HUES48 (cell line): ENCODE data around the gene DAZ1.
"Not testable (repeated sequence)": the region's sequence is repeated elsewhere in the genome, so short reads cannot be mapped to it uniquely, and the experiment has no call there.

Experiments
- H3K27ac ChIP-seq: one replicate; pipeline ENCODE4 v1.7.0; 2013; ENCODE audit warnings: low read depth, low read length, inconsistent platforms
- H3K27me3 ChIP-seq: 2 replicates; pipeline ENCODE4 v1.6.1; 2013; ENCODE audit warnings: mild to moderate bottlenecking, low read length; ENCODE audit not compliant: control insufficient read depth, insufficient read depth
- H3K36me3 ChIP-seq: 2 replicates; pipeline ENCODE4 v1.6.1; 2013; ENCODE audit warnings: low read length; ENCODE audit not compliant: control insufficient read depth, insufficient read depth
- H3K4me1 ChIP-seq: 2 replicates; pipeline ENCODE4 v1.6.1; 2013; ENCODE audit warnings: mild to moderate bottlenecking, low read length; ENCODE audit not compliant: control insufficient read depth, insufficient read depth
- H3K4me3 ChIP-seq: 2 replicates; pipeline ENCODE4 v1.5.1; 2013; ENCODE audit warnings: mild to moderate bottlenecking, low read depth, low read length
- H3K9ac ChIP-seq: 2 replicates; pipeline ENCODE4 v1.6.1; 2013; ENCODE audit warnings: mild to moderate bottlenecking, low read depth, low read length, moderate library complexity
- H3K9me3 ChIP-seq: 2 replicates; pipeline ENCODE4 v1.6.1; 2013; ENCODE audit warnings: low read length; ENCODE audit not compliant: control insufficient read depth, insufficient read depth

DAZ1 gene

GRCh38 chrY:23198908-23199307 lies at the start of gene DAZ1:
Gene DAZ1, minus strand, starts transcription at chrY:23199008. Its CDS starts 208 bp downstream, at chrY:23198800.
- not testable (repeated sequence) for H3K36me3 ChIP-seq, H3K4me1 ChIP-seq, H3K27me3 ChIP-seq

GRCh38 chrY:23219233-23219632 lies 20.4 kb upstream of the DAZ1 start, which contains the start of gene DAZ2:
Gene DAZ2, plus strand, starts transcription at chrY:23219533. Its CDS starts 208 bp downstream, at chrY:23219741.
- H3K36me3 ChIP-seq, H3K9me3 ChIP-seq, H3K4me3 ChIP-seq, H3K27me3 ChIP-seq, H3K9ac ChIP-seq, H3K4me1 ChIP-seq, H3K27ac ChIP-seq: not testable (repeated sequence)

More at GRCh38 chrY:23198908-23199307, at the start of gene DAZ1:
- not testable (repeated sequence) for H3K9ac ChIP-seq, H3K4me3 ChIP-seq, H3K9me3 ChIP-seq, H3K27ac ChIP-seq

- H3K36me3 ChIP-seq, H3K9me3 ChIP-seq, H3K27me3 ChIP-seq, H3K9ac ChIP-seq, H3K4me1 ChIP-seq, H3K4me3 ChIP-seq, H3K27ac ChIP-seq: not testable (repeated sequence)
Observed at GRCh38 chrY:23210681-23211080, 11.9 kb upstream of the DAZ1 start.

GRCh38 chrY:23209802-23210495 lies 11.1 kb upstream of the DAZ1 start:
- not testable (repeated sequence) for H3K9ac ChIP-seq, H3K27ac ChIP-seq

GRCh38 chrY:23207455-23207854 lies 8.6 kb upstream of the DAZ1 start:
- not testable (repeated sequence) for H3K27ac ChIP-seq, H3K9ac ChIP-seq, H3K27me3 ChIP-seq, H3K4me3 ChIP-seq, H3K4me1 ChIP-seq, H3K36me3 ChIP-seq, H3K9me3 ChIP-seq

More at GRCh38 chrY:23209802-23210495, 11.1 kb upstream of the DAZ1 start:
- not testable (repeated sequence) for H3K36me3 ChIP-seq, H3K27me3 ChIP-seq, H3K4me1 ChIP-seq, H3K4me3 ChIP-seq, H3K9me3 ChIP-seq
